Vagina (tissue), 2 donors: ENCODE data around the gene COPS2. TPM values are rescaled to one million over a fixed set of nuclear protein-coding genes. Genes with fewer than 3 reads are reported as not detected.
"Not testable (repeated sequence)": the region's sequence is repeated elsewhere in the genome, so short reads cannot be mapped to it uniquely, and the experiment has no call there.

Source experiments
- DNase-seq, 2 donors: peaks; one replicate each; pipeline ENCODE4 v3.0.0-alpha.2; 2017; ENCODE audit errors: extremely low spot score in 2 of 2
- H3K27ac ChIP-seq: fragments of 200-600 bp; sonication (generic); one replicate; pipeline ENCODE4 v1.5.1; 2019
- H3K27me3 ChIP-seq: fragments of 200-600 bp; sonication (generic); one replicate; pipeline ENCODE4 v1.5.1; 2019
- H3K36me3 ChIP-seq, 2 donors: fragments of 200-600 bp; sonication (generic); one replicate each; pipeline ENCODE4 v1.5.1; 2017 to 2019
- H3K4me1 ChIP-seq: fragments of 200-600 bp; sonication (generic); one replicate; pipeline ENCODE4 v1.5.1; 2019
- H3K4me3 ChIP-seq, 2 donors: fragments of 200-600 bp; sonication (generic); 1 replicate in 1 of 2; 2 replicates in 1 of 2; pipeline ENCODE4 v1.5.1; 2016 to 2019
- H3K9me3 ChIP-seq: fragments of 200-600 bp; sonication (generic); one replicate; pipeline ENCODE4 v1.5.1; 2019
- POLR2A ChIP-seq, 2 donors: fragments of 450-650 bp; IDR thresholded peaks; one replicate each; pipeline ENCODE4 v1.6.1; 2017; ENCODE audit warnings: antibody characterized with exemption in 2 of 2, mild to moderate bottlenecking in 2 of 2, moderate library complexity in 2 of 2
- POLR2AphosphoS5 ChIP-seq, 2 donors: sonication (generic); formaldehyde crosslinking; IDR thresholded peaks; one replicate each; pipeline ENCODE4 v1.9.0; 2017; ENCODE audit warnings: antibody characterized with exemption in 2 of 2, mild to moderate bottlenecking in 2 of 2, low read depth in 1 of 2; ENCODE audit not compliant: insufficient read depth in 1 of 2
- intact Hi-C: fragments of 100-400 bp; cut with DNase I; formaldehyde crosslinking; loops from one replicate; pipeline ENCODE4 v1.15.1; 2023
- total RNA-seq: library from RNA; depleted of rRNA; stranded (reverse); fragments of >200 nt; gene quantifications from one replicate; pipeline ENCODE4 v1.2.3, GENCODE V29; 2016
- TF ChIP-seq, protein P1 (sequence below), 3 experiments: fragments of 450-650 bp in 2 of 3; fragments of 200-600 bp in 1 of 3; sonication (generic) in 1 of 3; IDR thresholded peaks; one replicate each; pipeline ENCODE4 v1.5.1; 2017 to 2019; ENCODE audit warnings: antibody characterized with exemption in 3 of 3, mild to moderate bottlenecking in 2 of 3, moderate library complexity in 2 of 3

Gene COPS2
- total RNA-seq, 1 donor from 2014 or later: 45.2 TPM

- Histone ChIP-seq H3K4me1 (peaks cover under 1% of the 10 kb centered on the region), H3K27ac (no peak overlapping the region), H3K27me3 (no peaks in the 10 kb centered on the region), H3K4me3 (no peak overlapping the region), H3K36me3 (no peaks in the 10 kb centered on the region), H3K9me3 (no peaks in the 10 kb centered on the region)
- DNase-seq: no peak
- no peak for TF ChIP-seq POLR2AphosphoS5 (IDR thresholded peaks at IDR 0.05; ENCODE audit: insufficient read depth in 1 of 2, low read depth in 1 of 2)
- TF ChIP-seq, protein P1, sequence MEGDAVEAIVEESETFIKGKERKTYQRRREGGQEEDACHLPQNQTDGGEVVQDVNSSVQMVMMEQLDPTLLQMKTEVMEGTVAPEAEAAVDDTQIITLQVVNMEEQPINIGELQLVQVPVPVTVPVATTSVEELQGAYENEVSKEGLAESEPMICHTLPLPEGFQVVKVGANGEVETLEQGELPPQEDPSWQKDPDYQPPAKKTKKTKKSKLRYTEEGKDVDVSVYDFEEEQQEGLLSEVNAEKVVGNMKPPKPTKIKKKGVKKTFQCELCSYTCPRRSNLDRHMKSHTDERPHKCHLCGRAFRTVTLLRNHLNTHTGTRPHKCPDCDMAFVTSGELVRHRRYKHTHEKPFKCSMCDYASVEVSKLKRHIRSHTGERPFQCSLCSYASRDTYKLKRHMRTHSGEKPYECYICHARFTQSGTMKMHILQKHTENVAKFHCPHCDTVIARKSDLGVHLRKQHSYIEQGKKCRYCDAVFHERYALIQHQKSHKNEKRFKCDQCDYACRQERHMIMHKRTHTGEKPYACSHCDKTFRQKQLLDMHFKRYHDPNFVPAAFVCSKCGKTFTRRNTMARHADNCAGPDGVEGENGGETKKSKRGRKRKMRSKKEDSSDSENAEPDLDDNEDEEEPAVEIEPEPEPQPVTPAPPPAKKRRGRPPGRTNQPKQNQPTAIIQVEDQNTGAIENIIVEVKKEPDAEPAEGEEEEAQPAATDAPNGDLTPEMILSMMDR (IDR thresholded peaks at IDR 0.05): no peak
- TF ChIP-seq POLR2A (IDR thresholded peaks at IDR 0.05): no peak
- intact Hi-C loops: no loop called here
Observed at GRCh38 chr15:49182128-49182527, 26.7 kb upstream of the COPS2 start.

- intact Hi-C loops: no loop called here
- TF ChIP-seq POLR2AphosphoS5 (IDR thresholded peaks at IDR 0.05; ENCODE audit: insufficient read depth in 1 of 2, low read depth in 1 of 2): no peak
- TF ChIP-seq, protein P1 (IDR thresholded peaks at IDR 0.05): no peak
- TF ChIP-seq POLR2A (IDR thresholded peaks at IDR 0.05): no peak
Observed at GRCh38 chr15:49179433-49180190, 24.2 kb upstream of the COPS2 start.

DNA sequence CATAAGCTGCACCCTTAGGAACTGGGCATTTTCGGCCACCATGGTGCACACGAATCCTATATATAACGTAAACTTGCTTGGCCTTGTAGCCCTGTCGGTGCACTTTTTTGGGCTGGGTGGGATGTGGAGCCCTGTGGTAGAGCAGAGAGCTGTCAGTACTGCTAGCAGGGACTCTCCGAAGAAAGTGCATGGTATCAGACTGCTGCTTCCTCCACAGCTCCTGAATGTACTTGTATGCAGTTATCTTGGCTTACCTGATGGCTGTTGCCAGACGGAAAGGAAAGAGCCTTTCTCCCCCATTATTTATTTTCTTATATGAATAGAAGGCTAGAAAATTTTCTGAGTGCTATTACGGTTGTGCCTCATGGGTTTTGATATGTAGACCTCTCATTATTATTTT, 23.1 kb upstream of the COPS2 start:
- no peak overlapping the region for H3K4me3 ChIP-seq
- no peaks in the 10 kb centered on the region for H3K4me1 ChIP-seq
- no peaks in the 10 kb centered on the region for H3K36me3 ChIP-seq
- H3K27ac ChIP-seq: no peak overlapping the region
- intact Hi-C loops: no loop called here
- TF ChIP-seq POLR2AphosphoS5 (IDR thresholded peaks at IDR 0.05; ENCODE audit: insufficient read depth in 1 of 2, low read depth in 1 of 2) (no peak), POLR2A (IDR thresholded peaks at IDR 0.05) (no peak)
- TF ChIP-seq, protein P1 (IDR thresholded peaks at IDR 0.05): no peak
- H3K9me3 ChIP-seq: no peaks in the 10 kb centered on the region
- no peaks in the 10 kb centered on the region for H3K27me3 ChIP-seq
- no peak for DNase-seq

More at GRCh38 chr15:49179433-49180190, 24.2 kb upstream of the COPS2 start:
- no peaks in the 10 kb centered on the region for H3K27me3 ChIP-seq
- H3K9me3 ChIP-seq: no peaks in the 10 kb centered on the region
- H3K4me1 ChIP-seq: no peaks in the 10 kb centered on the region
- no peak overlapping the region for H3K27ac ChIP-seq
- H3K4me3 ChIP-seq: no peak overlapping the region
- no peak for DNase-seq
- H3K36me3 ChIP-seq: no peaks in the 10 kb centered on the region

DNA sequence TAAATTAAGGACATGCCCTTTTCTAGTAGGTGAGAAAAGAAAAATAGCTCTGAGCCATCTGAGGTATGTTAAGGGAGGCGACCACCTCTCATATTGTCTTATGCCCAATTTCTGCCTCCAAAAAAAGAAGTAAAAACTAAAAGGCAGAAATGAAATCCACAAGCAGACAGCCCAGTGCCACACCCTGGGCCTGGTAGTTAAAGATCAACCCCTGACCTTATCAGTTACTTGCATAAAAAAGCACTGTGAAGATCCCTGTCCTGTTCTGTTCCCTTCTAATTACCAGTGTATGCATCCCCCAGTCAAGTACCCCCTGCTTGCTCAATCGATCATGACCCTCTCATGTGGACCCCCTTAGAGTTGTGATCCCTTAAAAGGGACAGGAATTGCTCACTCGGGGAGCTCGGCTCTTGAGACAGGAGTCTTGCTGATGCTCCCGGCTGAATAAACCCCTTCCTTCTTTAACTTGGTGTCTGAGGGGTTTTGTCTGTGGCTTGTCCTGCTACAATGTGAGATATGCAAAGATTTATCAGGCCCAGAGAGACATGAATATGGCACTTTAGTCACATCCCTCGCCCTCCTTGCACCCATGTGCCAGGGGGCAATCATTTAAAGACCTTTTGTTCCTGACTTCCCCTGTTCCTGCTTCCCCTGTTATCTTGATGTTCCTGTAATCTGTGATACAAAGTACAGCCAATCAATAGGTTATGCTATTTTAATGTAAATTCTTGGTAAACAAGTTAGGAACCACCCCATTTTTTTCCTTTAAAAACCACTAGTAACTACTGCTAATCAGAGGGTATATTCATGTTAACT, 20.4 kb upstream of the COPS2 start:
- intact Hi-C loops, H3K9me3 ChIP-seq, H3K27ac ChIP-seq, H3K36me3 ChIP-seq, H3K4me1 ChIP-seq, H3K27me3 ChIP-seq, DNase-seq, H3K4me3 ChIP-seq: not testable (repeated sequence)

GRCh38 chr15:49174902-49175301, 19.5 kb upstream of the COPS2 start:
- intact Hi-C loops: no loop called here
- no peaks in the 10 kb centered on the region for H3K27me3 ChIP-seq
- no peak overlapping the region for H3K27ac ChIP-seq
- no peaks in the 10 kb centered on the region for H3K9me3 ChIP-seq
- H3K4me3 ChIP-seq: no peak overlapping the region
- no peak for DNase-seq
- H3K36me3 ChIP-seq: no peaks in the 10 kb centered on the region
- TF ChIP-seq POLR2A (IDR thresholded peaks at IDR 0.05) (no peak), POLR2AphosphoS5 (IDR thresholded peaks at IDR 0.05; ENCODE audit: insufficient read depth in 1 of 2, low read depth in 1 of 2) (no peak)
- TF ChIP-seq, protein P1 (IDR thresholded peaks at IDR 0.05): no peak
- peaks cover 4% of the 10 kb centered on the region for H3K4me1 ChIP-seq
